Stimulated activated naive B cell treated with anti-CD40 and anti-IgM and Interleukin-4, amounts not matched to agents 10 μg/mL and 1 μg/mL and 100 μg/mL, for 72 hours (primary cell): ENCODE measurements around the gene GPR82.
"Not testable (repeated sequence)": the region's sequence is repeated elsewhere in the genome, so short reads cannot be mapped to it uniquely, and the experiment has no call there.

Experiments used
- ATAC-seq, 2 donors: fragments of 150-1000 bp; cut with Tn5 transposase; replicated peaks; 2 replicates each; pipeline ENCODE4 v1.10.0; 2021; ENCODE audit warnings: moderate library complexity in 1 of 2
- DNase-seq: peaks from one replicate; pipeline ENCODE4 v3.0.0; 2021
- H3K27ac Mint-ChIP-seq: one replicate; pipeline ENCODE4 v1.8.0; 2022; ENCODE audit warnings: mild to moderate bottlenecking, mixed read lengths
- H3K27me3 Mint-ChIP-seq, 2 donors: one replicate each; pipeline ENCODE4 v1.8.0; 2022; ENCODE audit warnings: mixed read lengths in 2 of 2
- H3K36me3 Mint-ChIP-seq, 2 donors: one replicate each; pipeline ENCODE4 v1.8.0; 2022; ENCODE audit warnings: mixed read lengths in 2 of 2, mild to moderate bottlenecking in 1 of 2
- H3K4me1 Mint-ChIP-seq, 2 donors: one replicate each; pipeline ENCODE4 v1.8.0; 2022; ENCODE audit warnings: mixed read lengths in 2 of 2, mild to moderate bottlenecking in 1 of 2
- H3K4me3 Mint-ChIP-seq, 2 donors: one replicate each; pipeline ENCODE4 v1.8.0; 2022; ENCODE audit warnings: mild to moderate bottlenecking in 2 of 2, mixed read lengths in 2 of 2, moderate library complexity in 1 of 2
- H3K9me3 Mint-ChIP-seq, 2 donors: one replicate each; pipeline ENCODE4 v1.8.0; 2022; ENCODE audit warnings: mixed read lengths in 2 of 2, mild to moderate bottlenecking in 1 of 2

Gene GPR82, protein sequence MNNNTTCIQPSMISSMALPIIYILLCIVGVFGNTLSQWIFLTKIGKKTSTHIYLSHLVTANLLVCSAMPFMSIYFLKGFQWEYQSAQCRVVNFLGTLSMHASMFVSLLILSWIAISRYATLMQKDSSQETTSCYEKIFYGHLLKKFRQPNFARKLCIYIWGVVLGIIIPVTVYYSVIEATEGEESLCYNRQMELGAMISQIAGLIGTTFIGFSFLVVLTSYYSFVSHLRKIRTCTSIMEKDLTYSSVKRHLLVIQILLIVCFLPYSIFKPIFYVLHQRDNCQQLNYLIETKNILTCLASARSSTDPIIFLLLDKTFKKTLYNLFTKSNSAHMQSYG

GRCh38 chrX:41723826-41724225, at the start of gene GPR82:
GPR82 (plus strand) TSS chrX:41724181; CDS start chrX:41727027, 2,846 bp downstream.
- Mint-ChIP-seq H3K9me3 (peaks cover 0 to 4% of the 10 kb centered on the region in 2 donors), H3K4me1 (peaks cover 21% of the 10 kb centered on the region in 2 donors), H3K27ac (peak within 1 kb of the TSS; percentile 25), H3K36me3 (peaks cover 7 to 13% of the 10 kb centered on the region in 2 donors), H3K27me3 (peaks cover 0 to 12% of the 10 kb centered on the region in 2 donors), H3K4me3 (no peak within 1 kb of the TSS)
- DNase-seq (no peak), ATAC-seq (peak; percentile 46 to 55)

DNA sequence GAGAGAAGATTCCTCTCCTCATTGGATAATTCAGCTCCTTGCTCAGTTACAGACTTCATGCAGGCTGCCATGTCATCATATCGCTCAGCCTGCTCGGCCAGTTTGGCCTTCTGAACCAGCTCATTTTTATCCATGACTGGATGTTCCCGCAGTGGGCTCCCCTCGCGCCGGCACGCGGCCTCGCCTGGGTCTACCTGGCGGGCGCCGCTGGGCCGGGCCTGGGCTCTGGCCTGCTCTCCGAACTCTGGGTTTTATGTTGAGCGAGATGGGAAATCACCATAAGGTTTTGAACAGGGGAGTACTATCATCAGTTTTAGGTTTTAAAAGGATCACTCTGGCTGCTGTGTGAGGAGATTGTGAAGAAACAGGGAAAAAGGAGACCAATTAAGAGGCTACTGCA, 47.6 kb upstream of the GPR82 start:
- H3K36me3 Mint-ChIP-seq: peaks cover 7 to 11% of the 10 kb centered on the region in 2 donors
- H3K9me3 Mint-ChIP-seq, H3K27me3 Mint-ChIP-seq, H3K4me1 Mint-ChIP-seq, DNase-seq, ATAC-seq, H3K4me3 Mint-ChIP-seq, H3K27ac Mint-ChIP-seq: not testable (repeated sequence)

DNA sequence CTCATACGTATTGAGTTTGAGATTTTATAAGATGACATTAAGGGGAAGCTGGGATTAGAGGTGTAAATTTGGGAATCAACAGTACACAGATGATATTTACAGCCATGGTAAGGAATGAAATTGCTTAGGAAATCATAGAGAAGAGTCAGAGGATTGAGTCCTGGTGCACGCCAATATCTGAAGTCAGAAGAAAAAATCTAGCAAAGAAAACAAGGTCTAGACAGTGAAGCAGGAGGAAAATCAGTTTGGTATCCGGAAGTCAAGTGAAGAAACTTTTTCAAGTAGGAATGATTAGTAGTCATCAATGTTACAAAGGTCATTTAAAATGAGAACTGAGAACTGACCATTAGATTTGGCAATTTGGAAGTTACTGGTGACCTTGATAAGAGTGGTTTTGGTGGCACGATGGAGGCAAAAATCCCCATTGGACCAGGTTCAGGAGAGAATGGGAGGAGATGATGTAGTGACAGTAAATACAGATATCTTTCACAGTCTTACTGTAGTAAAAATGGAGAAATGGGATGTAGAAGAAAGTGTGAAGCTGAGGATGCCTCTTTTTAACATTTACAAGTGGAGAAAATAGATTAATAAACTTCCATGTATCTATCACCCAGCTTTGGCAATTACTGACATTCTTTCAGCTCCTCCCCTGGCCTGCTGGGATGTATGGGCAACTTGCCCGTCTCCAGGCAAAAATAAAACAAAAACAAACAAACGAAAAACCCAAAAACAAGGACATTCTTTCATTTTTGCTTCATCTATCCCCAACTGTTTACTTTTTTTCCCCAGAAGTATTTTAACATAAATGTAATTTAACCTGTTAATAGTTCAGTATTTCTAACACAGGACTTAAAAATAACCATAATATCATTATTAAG, 46.6 kb upstream of the GPR82 start:
- DNase-seq: no peak
- Mint-ChIP-seq H3K4me1 (peaks cover 2% of the 10 kb centered on the region in 2 donors), H3K9me3 (no peaks in the 10 kb centered on the region), H3K27ac (no peak overlapping the region), H3K27me3 (peaks cover 0 to 10% of the 10 kb centered on the region in 2 donors), H3K4me3 (no peak overlapping the region), H3K36me3 (peaks cover 7 to 9% of the 10 kb centered on the region in 2 donors)
- ATAC-seq: no peak

GRCh38 chrX:41684138-41684537, 39.8 kb upstream of the GPR82 start:
- Mint-ChIP-seq H3K27ac (no peak overlapping the region), H3K4me3 (no peak overlapping the region), H3K36me3 (no peaks in the 10 kb centered on the region), H3K27me3 (peaks cover 0 to 4% of the 10 kb centered on the region in 2 donors), H3K4me1 (peaks cover 10 to 19% of the 10 kb centered on the region in 2 donors), H3K9me3 (no peaks in the 10 kb centered on the region)
- DNase-seq: no peak
- ATAC-seq: no peak

DNA sequence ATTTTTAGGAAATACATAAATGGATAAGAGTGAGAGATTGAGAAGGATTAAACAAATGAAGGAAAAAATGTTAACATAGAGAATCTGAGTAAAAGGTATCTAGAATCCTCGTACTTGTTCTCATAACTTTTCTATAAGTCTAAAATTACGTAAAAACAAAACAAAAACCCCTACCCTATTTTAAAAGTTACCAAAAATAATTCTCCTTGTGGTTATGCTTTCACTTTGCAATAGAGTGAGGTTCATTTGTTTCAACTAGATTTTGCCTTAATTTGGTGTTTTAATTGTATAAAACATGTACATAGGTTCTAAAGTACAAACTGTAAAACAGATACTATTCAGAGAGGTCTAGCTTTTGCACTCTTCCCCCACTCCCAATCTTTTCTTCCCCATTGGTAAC, 39.0 kb upstream of the GPR82 start:
- H3K4me1 Mint-ChIP-seq: peaks cover 10 to 19% of the 10 kb centered on the region in 2 donors
- no peaks in the 10 kb centered on the region for H3K36me3 Mint-ChIP-seq
- peaks cover 0 to 4% of the 10 kb centered on the region in 2 donors for H3K27me3 Mint-ChIP-seq
- no peak for DNase-seq
- H3K4me3 Mint-ChIP-seq: no peak overlapping the region
- no peak overlapping the region for H3K27ac Mint-ChIP-seq
- no peaks in the 10 kb centered on the region for H3K9me3 Mint-ChIP-seq
- no peak for ATAC-seq

DNA sequence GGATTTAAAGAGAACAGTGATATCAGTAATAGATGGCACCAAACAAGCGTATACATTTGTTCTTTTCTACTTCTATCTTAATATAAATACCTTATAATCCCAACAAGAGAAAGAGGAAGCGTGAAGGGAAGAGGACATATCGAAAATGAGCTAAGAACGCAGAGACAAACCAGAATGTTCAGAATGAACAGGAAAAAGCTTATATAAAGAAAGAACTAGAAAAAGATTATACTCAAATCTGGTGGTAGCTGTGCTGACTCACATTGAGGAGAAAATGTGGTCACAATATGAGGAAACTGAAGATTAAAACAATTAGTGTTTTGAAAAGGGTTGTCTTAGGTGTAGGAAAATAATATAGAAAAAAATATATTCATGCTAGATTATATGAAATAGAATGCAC, 37.2 kb upstream of the GPR82 start:
- no peak for DNase-seq
- H3K36me3 Mint-ChIP-seq: no peaks in the 10 kb centered on the region
- peak; percentile 70 to 76 for ATAC-seq

DNA sequence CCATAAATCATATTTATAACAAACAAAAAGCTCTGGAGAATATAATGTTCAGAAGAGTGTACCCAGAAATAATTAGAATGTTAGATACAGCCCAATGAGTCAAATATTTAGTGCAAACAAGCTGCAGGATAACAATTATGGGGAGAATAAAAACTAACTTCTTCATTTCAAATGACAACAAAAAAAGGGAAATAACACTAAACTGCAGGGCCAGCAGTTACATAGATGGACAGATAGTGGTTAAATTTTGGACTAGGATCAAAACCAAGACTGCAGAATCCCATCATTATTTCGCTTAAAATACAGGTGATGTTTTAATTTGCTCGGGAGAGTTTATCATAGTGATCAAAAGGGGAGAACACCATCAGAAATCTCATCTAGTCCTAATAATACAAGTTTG, 35.8 kb upstream of the GPR82 start:
- Mint-ChIP-seq H3K4me3 (no peak overlapping the region), H3K36me3 (no peaks in the 10 kb centered on the region), H3K27ac (no peak overlapping the region), H3K27me3 (peaks cover 0 to 4% of the 10 kb centered on the region in 2 donors), H3K9me3 (no peaks in the 10 kb centered on the region), H3K4me1 (peaks cover 18 to 29% of the 10 kb centered on the region in 2 donors)
- ATAC-seq (no peak), DNase-seq (no peak)

More for the DNA sequence above, 37.2 kb upstream of the GPR82 start:
- peaks cover 12 to 19% of the 10 kb centered on the region in 2 donors for H3K4me1 Mint-ChIP-seq
- H3K4me3 Mint-ChIP-seq: no peak overlapping the region
- no peaks in the 10 kb centered on the region for H3K9me3 Mint-ChIP-seq
- no peak overlapping the region for H3K27ac Mint-ChIP-seq
- H3K27me3 Mint-ChIP-seq: peaks cover 0 to 4% of the 10 kb centered on the region in 2 donors

DNA sequence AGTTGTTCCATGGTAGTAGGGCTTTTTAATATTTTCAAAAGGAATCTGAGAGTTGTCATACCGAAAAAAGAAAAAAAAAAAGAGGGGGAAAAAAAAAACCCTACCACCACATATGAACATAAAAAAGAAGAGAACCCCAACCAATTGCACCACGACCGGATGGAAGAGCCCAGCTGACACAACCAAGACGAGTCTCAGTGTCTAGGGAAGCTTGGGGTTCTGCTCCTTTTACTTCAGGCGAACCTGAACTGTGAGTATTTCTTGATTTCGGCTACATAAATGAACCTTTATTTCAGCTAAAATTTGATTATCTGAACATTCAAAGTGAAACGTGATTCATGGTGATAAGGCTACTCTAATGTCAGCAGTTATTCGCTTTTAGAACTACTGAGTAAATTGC, 35.1 kb upstream of the GPR82 start, which contains the start of gene GPR34:
Gene GPR34 (plus strand): TSS at position 139 of the 400 bp plus-strand sequence. CDS start 6,661 bp downstream, outside the sequence.
- H3K4me3 Mint-ChIP-seq: peak within 1 kb of the TSS in 1 of 2 donors; percentile 19
- no peaks in the 10 kb centered on the region for H3K36me3 Mint-ChIP-seq
- H3K27ac Mint-ChIP-seq: no peak within 1 kb of the TSS
- H3K27me3 Mint-ChIP-seq: peaks cover 0 to 4% of the 10 kb centered on the region in 2 donors
- peaks cover 18 to 35% of the 10 kb centered on the region in 2 donors for H3K4me1 Mint-ChIP-seq
- ATAC-seq: peak; percentile 42 to 45
- no peaks in the 10 kb centered on the region for H3K9me3 Mint-ChIP-seq
- DNase-seq: no peak

DNA sequence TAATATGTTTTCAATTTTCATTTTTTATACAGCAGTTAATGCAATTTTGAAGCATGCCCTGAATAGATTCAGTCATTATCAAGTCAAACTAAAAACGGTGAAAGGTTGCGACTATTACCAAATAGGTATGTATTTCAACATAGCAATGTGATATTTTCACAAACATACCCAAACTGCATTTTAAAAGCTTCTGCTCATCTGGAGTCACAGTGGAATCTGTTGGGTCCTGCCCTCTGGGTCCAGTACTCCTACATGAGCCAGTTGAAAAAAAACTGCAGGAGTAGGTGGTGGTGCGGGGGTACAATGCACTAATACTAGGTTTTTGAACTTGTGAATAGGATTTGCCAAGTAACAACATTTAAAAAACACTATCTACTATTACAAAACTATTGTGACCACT, 34.3 kb upstream of the GPR82 start:
- no peaks in the 10 kb centered on the region for H3K9me3 Mint-ChIP-seq
- ATAC-seq (no peak), DNase-seq (no peak)
- peaks cover 17 to 36% of the 10 kb centered on the region in 2 donors for H3K4me1 Mint-ChIP-seq
- no peak overlapping the region for H3K27ac Mint-ChIP-seq
- peaks cover 0 to 4% of the 10 kb centered on the region in 2 donors for H3K27me3 Mint-ChIP-seq
- no peak overlapping the region for H3K4me3 Mint-ChIP-seq
- H3K36me3 Mint-ChIP-seq: no peaks in the 10 kb centered on the region

DNA sequence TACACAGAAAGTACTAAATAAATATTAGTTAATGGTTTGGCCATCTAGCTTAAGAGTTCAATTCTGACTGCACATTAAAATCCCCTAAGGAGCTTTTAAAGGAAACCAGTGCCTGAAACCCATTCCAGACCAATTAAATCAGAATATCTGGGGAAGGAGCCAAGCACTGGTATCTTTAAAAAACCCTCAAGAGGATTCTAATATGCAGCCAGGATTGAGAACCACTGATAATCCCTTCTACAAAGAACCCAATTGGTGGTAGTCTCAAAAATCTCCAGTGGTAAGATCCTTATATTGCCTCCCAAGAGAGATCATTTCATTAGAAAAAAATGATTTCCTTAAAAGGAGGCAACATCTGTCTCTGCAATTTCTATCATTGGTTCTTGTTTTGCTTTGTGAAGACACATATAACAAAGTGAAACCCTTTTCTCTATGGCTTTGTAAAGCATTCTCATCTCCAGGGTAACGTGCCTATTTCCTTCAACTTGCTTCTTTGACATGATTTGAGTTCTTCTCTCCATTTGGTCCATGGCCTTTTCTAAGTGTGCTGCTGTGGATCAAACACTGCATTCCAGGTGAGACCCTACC, 31.7 kb upstream of the GPR82 start:
- peaks cover 12 to 29% of the 10 kb centered on the region in 2 donors for H3K4me1 Mint-ChIP-seq

GRCh38 chrX:41693024-41693423, 31.0 kb upstream of the GPR82 start:
- H3K27ac Mint-ChIP-seq: no peak overlapping the region
- DNase-seq: no peak
- peaks cover 11 to 26% of the 10 kb centered on the region in 2 donors for H3K4me1 Mint-ChIP-seq
- H3K9me3 Mint-ChIP-seq: no peaks in the 10 kb centered on the region
- H3K36me3 Mint-ChIP-seq: peaks cover 0 to 4% of the 10 kb centered on the region in 2 donors
- no peak for ATAC-seq
- no peak overlapping the region for H3K4me3 Mint-ChIP-seq
- H3K27me3 Mint-ChIP-seq: no peaks in the 10 kb centered on the region

More for the DNA sequence above, 31.7 kb upstream of the GPR82 start:
- ATAC-seq (no peak), DNase-seq (no peak)
- peaks cover 0 to 2% of the 10 kb centered on the region in 2 donors for H3K27me3 Mint-ChIP-seq
- no peaks in the 10 kb centered on the region for H3K9me3 Mint-ChIP-seq
- H3K27ac Mint-ChIP-seq: no peak overlapping the region
- H3K36me3 Mint-ChIP-seq: peaks cover 0 to 4% of the 10 kb centered on the region in 2 donors
- H3K4me3 Mint-ChIP-seq: no peak overlapping the region

DNA sequence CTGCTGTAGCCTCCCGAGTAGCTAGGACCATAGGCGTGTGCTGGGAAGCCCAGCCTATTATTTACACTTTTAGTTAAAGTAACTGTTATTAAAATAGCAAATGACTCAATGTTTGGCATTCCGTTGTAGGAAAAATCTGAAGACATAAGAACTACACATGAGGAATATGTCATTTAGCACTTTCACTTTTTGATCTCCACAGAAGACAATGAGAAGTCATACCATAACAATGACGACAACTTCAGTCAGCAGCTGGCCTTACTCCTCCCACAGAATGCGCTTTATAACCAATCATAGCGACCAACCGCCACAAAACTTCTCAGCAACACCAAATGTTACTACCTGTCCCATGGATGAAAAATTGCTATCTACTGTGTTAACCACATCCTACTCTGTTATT, 28.6 kb upstream of the GPR82 start:
- Mint-ChIP-seq H3K9me3 (no peaks in the 10 kb centered on the region), H3K36me3 (peaks cover 0 to 4% of the 10 kb centered on the region in 2 donors), H3K27me3 (no peaks in the 10 kb centered on the region), H3K27ac (no peak overlapping the region), H3K4me1 (peaks cover 8 to 17% of the 10 kb centered on the region in 2 donors), H3K4me3 (no peak overlapping the region)
- DNase-seq (no peak), ATAC-seq (no peak)

GRCh38 chrX:41703574-41704029, 20.4 kb upstream of the GPR82 start:
- H3K4me3 Mint-ChIP-seq: no peak overlapping the region
- peaks cover 0 to 2% of the 10 kb centered on the region in 2 donors for H3K36me3 Mint-ChIP-seq
- H3K27ac Mint-ChIP-seq: no peak overlapping the region
- DNase-seq (no peak), ATAC-seq (peak in 1 of 2 donors; percentile 27)
- H3K9me3 Mint-ChIP-seq: no peaks in the 10 kb centered on the region
- H3K4me1 Mint-ChIP-seq: peaks cover 28 to 36% of the 10 kb centered on the region in 2 donors
- peaks cover 0 to 3% of the 10 kb centered on the region in 2 donors for H3K27me3 Mint-ChIP-seq

DNA sequence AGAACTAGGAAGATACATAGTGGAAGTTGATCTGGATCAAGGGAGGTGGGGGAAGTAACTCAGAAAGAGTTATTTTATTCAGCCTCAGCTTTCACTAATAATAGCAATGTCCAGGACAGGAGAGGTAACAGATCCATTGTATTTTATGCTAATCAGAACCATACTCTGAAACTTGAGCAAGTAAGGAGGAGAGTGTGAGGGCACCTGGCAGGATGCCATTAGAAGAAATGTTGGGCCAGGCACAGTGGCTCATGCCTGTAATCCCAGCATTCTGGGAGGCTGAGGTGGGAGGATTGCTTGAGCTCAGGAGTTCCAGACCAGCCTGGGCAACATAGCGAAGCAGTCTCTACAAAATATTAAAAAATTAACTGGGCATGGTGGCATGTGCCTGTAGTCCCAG, 18.9 kb upstream of the GPR82 start:
- no peak overlapping the region for H3K27ac Mint-ChIP-seq
- H3K27me3 Mint-ChIP-seq: peaks cover 0 to 7% of the 10 kb centered on the region in 2 donors
- no peak overlapping the region for H3K4me3 Mint-ChIP-seq
- ATAC-seq (no peak), DNase-seq (no peak)
- no peaks in the 10 kb centered on the region for H3K9me3 Mint-ChIP-seq
- H3K4me1 Mint-ChIP-seq: peaks cover 33 to 47% of the 10 kb centered on the region in 2 donors
- peaks cover 0 to 5% of the 10 kb centered on the region in 2 donors for H3K36me3 Mint-ChIP-seq
